GM21576 (cell line): ENCODE measurements around the gene MIPOL1.
"Not testable (repeated sequence)": the region's sequence is repeated elsewhere in the genome, so short reads cannot be mapped to it uniquely, and the experiment has no call there.

ENCODE experiments used
- ATAC-seq: cut with Tn5 transposase; IDR thresholded peaks from one replicate; pipeline ENCODE4 v1.9.1; 2021; ENCODE audit warnings: mild to moderate bottlenecking, moderate library complexity; ENCODE audit not compliant: unreplicated experiment

The MIPOL1 gene

DNA sequence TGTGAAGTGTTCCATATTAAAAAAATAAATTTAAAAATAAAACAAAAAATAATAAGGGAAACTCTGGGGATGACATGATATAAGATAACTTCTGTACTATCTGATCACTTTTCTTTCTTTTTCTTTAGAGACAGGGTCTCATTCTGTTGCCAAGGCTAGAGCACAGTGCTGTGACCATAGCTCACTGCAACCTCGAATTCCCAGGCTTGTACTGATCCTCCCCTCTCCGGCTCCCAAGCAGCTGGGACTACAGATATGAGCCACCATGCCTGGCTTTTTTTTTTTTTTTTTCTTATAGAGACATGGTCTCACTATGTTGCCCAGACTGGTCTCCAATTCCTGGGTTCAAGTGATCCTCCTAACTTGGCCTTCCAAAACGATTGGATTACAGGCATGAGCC, 10.4 kb upstream of the MIPOL1 start:
- no peak for ATAC-seq

DNA sequence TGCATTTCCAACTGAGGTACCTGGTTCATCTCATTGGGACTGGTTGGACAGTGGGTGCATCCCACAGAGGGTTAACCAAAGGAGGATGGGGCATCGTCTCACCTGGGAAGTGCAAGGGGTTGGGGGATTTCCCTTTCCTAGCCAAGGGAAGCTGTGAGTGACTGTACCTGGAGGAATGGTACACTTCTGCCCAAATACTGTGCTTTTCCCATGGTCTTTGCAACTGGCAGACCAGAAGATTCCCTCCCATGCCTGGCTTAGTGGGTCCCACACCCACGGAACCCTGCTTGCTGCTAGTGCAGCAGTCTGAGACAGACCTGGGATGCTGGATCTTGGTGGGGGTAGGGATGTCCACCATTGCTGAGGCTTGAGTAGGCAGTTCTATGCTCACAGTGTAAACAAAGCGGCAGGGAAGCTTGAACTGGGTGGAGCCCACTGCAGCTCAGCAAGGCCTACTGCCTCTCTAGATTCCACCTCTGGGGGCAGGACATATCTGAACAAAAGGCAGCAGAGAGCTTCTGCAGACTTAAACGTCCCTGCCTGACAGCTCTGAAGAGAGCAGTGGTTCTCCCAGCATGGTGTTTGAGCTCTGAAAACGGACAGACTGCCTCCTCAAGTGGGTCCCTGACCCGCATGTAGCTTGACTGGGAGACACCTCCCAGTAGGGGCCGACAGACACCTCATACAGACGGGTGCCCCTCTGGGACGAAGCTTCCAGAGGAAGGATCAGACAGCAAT, 9.7 kb upstream of the MIPOL1 start:
- ATAC-seq: not testable (repeated sequence)

DNA sequence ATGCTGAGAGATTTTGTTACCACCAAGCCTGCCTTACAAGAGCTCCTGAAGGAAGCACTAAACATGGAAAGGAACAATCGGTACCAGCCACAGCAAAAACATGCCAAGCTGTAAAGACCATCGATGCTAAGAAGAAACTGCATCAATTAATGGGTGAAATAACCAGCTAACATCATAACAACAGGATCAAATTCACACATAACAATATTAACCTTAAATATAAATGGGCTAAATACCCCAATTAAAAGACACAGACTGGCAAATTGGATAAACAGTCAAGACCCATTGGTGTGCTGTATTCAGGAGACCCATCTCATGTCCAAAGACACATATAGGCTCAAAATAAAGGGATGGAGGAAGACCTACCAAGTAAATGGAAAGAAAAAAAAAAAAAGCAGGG, 8.0 kb upstream of the MIPOL1 start:
- not testable (repeated sequence) for ATAC-seq

DNA sequence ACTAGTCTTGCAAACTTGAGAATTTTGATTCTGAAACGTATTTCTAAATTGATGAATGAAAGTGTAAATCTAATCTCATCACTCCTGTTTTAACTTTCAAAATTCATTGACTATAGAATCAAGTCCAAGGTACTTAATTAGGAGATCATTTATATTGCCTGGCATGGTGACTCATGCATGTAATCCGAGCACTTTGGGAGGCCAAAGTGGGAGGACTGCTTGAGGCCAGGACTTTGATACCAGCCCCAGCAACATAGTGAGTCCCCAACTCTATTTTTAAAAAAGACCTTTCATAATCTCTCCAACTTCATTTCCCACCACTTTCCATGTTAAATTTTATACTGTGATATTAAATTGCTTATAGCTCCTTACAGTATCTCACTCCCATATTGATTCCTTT, 3.0 kb upstream of the MIPOL1 start:
- ATAC-seq: no peak

DNA sequence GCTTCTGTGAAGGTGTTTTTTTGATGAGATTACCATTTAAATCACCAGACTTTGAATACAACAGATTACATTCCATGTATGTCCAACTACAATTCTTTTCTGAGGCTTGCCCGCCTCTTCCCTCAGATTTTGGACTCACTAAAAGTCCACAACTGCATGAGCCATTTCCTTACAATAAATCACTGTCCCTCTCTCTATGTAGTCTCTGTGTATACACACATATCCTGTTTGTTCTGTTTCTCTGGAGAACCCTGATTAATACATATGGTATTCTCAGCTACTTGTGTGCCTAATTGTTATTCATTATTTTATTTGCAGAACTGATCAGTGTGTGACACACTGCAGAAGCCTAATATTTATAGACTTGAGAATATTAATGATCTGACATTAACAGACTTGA, 2.4 kb upstream of the MIPOL1 start:
- no peak for ATAC-seq

DNA sequence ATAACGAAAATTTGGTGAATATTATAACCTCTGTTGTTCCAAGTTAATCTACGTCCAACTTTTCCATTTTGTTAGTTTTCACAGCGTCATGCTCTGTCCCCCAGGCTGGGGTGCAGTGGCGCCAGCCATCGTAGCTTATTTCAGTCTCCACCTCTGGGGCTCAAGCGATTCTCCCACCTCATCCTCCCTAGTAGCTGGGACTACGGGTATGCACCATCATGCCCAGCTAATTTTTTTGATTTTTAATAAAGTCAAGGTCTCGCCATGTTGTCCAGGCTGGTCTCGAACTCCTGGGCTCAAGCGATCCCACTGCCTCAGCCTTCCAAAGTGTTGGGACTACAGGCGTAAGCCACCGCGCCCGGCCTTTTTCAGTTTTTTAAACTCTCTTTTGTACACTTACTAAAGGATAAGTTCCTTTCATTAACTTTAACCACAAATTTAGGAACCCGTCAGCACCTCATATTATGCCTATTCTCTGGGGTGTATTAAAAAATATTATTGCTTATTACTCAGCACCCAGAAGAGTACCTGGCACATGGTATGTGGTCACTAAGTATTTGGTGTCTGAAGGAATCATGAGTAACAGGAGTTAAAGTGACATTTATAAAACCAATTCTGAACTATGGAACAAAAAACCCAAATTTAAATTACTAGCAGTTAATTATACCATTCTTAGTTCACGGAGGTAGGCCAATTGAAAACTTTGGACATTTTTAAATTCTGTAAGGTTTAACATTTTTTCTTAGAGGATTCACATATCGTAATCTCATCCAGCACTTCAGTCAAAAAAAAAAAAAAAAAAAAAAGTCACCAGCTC, 925 bp upstream of the MIPOL1 start:
- no peak for ATAC-seq

DNA sequence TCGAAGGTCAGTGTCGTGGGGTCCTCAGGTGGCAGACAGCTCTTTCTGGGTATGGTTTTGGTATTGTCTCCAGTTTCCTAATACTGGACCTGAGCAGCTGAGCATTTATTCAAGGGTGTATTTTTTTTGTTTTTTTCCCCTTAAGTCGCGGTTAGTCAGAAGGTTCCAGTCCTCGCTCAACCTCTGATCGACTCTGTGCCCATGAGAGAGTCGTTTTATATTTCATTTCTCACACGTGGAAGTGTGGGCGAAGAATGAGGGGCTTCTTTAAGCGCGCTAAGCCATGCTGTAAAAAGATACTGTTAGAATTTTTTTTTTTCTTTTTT, 499 bp downstream of the MIPOL1 start:
- ATAC-seq: no peak

DNA sequence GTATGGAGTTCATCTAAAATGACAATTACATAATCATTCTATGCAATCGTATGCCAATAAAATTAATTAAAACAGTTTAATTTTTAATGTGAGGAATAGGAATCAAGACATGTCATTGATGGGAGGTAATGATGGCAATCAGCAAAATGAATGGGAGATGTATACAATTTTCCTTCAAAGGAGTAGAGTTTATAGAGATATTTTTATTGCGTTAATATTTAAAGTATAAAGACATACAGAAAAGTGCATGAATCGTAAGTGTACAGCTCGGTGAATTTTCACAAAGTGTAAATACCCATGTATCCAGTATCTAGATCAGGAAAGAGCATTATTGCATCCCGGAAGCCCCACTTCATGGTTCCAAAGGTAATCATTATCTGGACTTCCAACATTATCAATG, 1.2 kb downstream of the MIPOL1 start:
- ATAC-seq: no peak

DNA sequence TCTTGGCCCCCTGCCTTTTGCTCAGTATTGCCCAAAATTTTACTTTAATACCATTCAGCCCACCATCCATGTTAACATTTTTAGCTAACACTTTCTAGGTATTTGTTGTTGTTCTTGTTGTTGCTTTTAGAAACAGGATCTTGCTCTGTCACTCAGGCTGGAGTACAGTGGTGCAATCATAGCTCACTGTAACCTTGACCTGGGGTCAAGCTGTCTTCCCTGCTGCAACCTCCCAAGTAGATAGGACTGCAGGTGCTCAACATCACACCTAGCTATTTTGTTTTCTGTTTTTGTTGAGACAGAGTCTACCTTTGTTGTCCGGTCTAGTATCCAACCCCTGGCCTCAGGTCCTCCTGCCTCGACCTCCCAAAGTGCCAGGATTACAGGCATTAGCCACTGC, 4.0 kb downstream of the MIPOL1 start:
- ATAC-seq: no peak

DNA sequence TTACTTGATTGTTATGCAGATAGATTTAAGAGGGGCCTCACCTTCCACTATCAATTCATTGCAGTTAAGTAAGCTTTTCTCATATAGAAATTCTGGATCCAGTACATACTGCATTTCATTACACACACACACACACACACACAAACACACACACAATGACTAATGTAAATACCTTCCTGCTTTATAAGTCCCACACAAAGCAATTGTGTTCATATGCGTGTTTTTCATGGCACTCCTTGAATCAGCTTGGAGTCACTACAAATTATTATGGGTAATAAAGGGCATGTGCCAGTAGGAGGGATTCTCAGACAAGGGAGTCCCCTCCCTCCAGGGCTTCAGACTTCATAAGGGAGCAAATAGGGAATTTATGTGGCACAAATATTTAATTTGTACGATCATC, 4.5 kb downstream of the MIPOL1 start:
- no peak for ATAC-seq

DNA sequence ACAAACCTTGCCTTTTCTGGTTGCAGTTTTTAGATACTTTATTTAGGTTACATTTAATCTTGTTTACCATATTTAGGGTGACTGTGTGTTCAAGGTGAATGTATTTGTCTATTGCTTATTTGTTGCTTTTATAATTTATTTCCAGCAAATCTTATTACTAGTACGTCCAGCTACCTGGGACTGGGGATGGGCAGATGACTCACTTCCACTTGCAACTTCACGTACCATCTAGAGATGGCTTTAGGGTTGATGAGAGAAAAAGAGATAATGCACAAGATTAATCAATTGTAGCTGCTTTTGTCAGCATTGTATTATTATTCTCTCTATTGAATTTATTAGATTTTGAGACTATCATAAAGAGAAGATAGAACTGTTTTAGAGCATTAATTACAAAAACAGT, 5.1 kb downstream of the MIPOL1 start:
- no peak for ATAC-seq

DNA sequence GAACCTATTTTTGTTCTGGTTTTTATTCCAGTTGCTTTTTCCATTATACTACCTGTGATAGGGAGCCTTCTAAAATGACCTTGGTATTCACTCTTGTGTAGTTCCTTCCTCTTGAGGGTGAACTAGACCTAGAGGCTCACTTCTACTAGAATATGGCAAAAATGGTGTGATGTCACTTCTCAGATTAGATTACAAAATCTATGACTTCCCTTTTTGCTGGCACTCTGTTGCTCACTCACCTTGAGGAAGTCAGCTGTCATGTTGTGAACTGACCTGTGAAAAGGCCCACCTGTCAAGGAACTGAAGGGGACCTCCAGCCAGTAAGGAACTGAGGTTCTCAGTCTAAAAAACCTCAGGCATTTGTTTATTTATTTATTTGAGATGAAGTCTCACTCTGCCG, 5.7 kb downstream of the MIPOL1 start:
- no peak for ATAC-seq

DNA sequence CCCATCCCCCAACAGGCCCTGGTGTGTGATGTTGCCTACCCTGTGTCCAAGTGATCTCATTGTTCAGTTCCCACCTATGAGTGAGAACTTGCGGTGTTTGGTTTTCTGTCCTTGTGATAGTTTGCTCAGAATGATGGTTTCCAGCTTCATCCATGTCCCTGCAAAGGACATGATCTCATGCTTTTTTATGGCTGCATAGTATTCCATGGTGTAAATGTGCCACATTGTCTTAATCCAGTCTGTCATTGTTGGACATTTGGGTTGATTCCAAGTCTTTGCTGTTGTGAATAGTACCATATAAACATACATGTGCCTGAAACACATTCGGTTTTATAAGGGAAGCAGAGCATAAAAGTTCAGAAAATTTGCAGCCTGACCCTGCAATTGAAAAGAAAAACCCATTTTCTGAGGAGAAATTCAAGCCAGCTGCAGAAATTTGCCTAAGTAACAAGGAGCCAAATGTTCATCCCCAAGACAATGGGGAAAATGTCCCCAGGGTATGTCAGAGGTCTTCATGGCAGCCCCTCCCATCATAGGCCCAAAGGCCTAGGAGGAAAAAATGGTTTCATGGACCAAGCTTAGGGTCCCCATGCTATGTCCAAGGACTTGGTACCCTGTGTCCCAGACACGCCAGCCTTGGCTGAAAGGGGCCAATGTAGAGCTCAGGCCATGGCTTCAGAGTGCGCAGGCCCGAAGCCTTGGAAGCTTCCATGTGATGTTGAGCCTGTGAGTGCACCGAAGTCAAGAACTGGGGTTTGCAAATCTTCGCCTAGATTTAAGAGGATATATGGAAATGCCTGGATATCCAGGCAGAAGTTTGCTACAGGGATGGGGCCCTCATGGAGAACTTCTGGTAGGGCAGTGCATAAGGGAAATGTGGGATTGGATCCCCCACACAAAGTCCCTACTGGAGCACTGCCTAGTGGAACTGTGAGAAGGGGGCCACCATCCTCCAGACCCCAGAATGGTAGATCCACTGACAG, 8.2 kb downstream of the MIPOL1 start:
- not testable (repeated sequence) for ATAC-seq

DNA sequence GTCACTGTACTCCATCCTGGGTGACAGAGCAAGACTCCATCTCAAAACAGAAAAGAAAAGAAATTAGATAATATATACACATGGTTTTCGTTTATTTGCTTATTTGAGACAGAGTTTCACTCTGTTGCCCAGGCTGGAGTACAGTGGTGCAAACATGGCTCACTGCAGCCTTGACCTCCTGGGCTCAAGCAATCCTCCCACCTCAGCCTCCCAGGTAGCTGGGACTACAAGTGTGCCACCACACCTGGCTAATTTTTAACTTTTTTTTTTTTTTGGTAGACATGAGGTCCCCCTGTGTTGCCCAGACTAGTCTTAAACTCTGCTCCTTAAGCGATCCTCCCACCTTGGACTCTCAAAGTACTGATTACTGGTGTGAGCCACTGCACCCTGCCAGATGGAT, 11.9 kb downstream of the MIPOL1 start:
- not testable (repeated sequence) for ATAC-seq

DNA sequence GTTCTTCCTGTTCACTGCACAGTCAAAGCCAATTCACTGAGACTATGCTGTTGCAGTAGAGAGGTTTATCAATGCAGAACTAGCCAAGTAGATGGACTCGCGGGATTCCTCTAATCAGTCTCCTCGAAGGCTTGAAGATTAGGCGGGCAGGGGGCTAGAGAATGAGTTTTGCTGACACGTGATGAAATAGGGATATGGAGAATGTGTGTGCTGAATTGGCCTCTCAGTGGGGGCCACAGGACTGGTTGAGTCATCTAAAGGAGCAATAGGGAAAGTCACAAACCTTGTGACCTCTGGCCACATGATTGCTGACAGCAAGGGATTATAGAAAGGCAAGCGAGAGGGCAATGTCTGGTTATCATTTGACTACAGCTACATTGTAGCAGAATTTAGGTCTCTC, 12.7 kb downstream of the MIPOL1 start:
- no peak for ATAC-seq

DNA sequence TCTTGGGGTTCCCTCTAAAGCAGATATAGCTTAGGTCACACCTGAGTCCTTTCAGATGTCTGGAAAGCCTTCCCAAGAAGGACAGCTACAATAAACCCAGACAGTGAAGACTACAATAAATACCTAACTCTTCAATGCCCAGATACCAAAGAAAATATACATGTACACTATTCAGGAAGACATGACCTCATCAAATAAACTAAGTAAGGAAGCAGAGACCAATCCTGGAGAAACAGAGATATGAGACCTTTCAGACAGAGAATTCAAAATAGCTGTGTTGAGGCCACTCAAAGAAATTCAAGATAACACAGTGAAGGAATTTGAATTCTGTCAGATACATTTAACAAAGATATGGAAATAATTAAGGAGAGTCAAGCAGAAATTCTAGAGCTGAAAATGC, 15.3 kb downstream of the MIPOL1 start:
- ATAC-seq: no peak

DNA sequence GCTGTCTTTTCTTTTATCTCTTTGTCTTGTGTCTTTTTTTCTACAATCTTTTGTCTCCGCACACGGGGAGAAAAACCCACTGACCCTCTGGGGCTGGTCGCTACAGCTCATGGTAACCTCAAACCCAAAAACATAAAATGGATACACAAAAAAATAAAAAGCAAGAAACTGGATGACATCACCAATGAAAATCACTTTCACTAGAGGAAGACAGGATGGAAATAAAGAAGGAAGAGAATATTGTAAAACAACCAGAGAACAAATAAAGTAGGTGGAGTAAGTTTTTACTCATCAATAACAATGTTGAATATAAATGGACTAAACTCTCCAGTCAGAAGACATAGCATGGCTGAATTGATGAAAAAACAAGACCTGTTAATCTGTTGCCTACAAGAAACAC, 17.6 kb downstream of the MIPOL1 start:
- no peak for ATAC-seq

DNA sequence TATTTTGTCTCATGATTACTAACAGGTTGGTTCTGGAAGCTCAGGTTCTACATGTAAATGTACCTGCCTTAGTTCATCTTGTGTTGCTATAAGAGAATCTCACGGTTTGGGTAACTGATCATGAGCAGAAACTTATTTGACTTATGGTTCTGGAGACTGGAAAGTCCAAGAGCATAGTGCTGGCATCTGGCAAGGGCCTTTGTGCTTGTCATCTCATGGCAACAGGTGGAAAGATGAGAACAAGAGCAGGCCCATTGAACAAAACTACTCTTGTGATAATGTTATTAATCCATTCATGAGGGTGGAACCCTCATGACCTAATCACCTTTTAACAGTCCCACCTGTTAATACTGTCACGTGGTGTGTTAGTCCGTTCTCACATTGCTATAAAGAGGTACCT, 23.3 kb downstream of the MIPOL1 start:
- ATAC-seq: no peak

DNA sequence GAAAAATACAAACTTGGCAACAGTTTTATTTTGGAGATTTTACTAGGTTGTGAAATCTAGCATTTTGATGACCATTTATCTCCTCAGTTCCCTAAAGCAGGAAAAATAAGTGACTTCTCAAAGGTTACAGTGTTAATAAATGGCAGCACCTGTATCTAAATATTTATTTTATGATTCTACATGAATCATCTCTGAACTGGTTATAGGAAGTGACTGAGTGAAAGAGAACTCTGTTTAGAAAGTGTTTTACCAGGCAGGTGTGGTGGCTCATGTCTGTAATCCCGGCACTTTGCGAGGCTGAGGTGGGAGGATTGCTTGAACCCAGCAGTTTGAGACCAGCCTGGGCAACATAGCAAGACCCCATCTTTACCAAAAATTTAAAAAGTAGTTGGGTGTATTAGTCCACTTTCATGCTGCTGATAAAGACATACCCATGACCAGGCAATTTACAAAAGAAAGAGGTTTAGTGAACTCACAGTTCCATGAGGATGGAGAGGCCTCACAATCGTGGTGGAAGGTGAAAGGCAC, 26.3 kb downstream of the MIPOL1 start:
- no peak for ATAC-seq

DNA sequence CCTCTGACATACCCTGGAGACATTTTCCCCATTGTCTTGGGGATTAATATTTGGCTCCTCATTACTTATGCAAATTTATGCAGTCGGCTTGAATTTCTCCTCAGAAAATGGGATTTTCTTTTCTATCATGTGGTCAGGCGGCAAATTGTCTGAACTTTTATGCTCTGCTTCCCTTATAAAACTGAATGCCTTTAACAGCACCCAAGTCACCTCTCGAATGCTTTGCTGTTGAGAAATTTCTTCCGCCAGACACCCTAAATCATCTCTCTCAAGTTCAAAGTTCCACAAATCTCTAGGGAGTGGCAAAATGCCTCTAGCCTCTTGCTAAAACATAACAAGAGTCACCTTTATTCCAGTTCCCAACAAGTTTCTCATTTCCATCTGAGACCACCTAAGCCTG, 27.9 kb downstream of the MIPOL1 start:
- ATAC-seq: not testable (repeated sequence)

DNA sequence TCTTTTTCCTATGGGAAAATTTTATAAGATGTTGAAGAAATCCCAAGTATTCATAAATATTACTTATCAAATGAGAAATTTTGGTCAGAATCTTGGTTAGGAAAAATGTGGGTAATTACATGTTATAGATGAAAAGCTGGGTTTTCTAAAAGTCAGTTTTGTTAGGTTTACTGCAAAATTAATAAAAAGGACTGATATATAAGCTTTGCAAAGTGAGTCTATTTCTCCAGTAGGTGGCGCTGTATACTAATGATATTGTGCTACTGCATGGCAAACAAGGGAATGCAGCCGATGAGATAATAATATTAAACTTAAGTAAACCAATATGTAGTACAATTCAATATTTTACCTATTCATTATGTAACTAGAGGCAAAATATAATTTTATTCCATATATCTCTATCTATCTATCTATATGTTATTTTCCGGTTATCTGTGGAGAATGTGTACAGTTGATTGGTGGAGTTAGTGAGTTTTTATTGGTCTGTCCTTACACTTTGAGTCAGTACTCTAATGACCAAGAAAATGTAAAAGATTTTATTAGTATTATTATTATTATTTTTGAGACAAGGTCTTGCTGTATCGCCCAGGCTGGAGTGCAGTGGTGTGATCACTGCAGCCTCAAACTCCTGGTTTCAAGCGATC, 32.9 kb downstream of the MIPOL1 start:
- peak; percentile 66 for ATAC-seq
